Measurements from ENCODE around the gene RTL10. TPM values are rescaled to one million over a fixed set of nuclear protein-coding genes. Genes with fewer than 3 reads are reported as not detected.
A peak's percentile ranks its signal among the peaks of the same experiment; 100 is the strongest.

Gene RTL10
- total and polyA plus RNA-seq, 2 of the 13 experiments (the other 11 are each of a cell fraction or from before 2014, with no cell fraction given): 14.1 to 15.8 TPM

GRCh38 chr22:19892257-19892879 lies 37.7 kb upstream of the RTL10 start (continued):
- TF ChIP-seq SNRNP70 (IDR thresholded peaks at IDR 0.05; ENCODE audit: low read depth, low read length) (no peak), HNF4A (CRISPR knock-in tag; IDR thresholded peaks at IDR 0.05) (peak; percentile 62; the same call in 1 of the 2 replicates), ELF1 (CRISPR knock-in tag; IDR thresholded peaks at IDR 0.05) (peak; percentile 40), ZNF660 (CRISPR knock-in tag; IDR thresholded peaks at IDR 0.05; ENCODE audit: borderline replicate concordance, low read depth) (0 out of 2 replicates have a peak, but pooled peaks have one; percentile 45), ZNF580 (CRISPR knock-in tag; IDR thresholded peaks at IDR 0.05; ENCODE audit: borderline replicate concordance, low read depth) (peak; percentile 96; the same call in 1 of the 2 replicates), SYNCRIP (IDR thresholded peaks at IDR 0.05; ENCODE audit: insufficient read depth, low read depth, low read length) (no peak), BCLAF1 (IDR thresholded peaks at IDR 0.05) (no peak), MXI1 (IDR thresholded peaks at IDR 0.05; ENCODE audit: borderline replicate concordance, low read depth, low read length) (no peak; the same call in 2 of the 3 replicates), DBP (CRISPR knock-in tag; IDR thresholded peaks at IDR 0.05; ENCODE audit: not compliant biosample characterization) (peak; percentile 95), ZBTB7B (CRISPR knock-in tag; IDR thresholded peaks at IDR 0.05) (peak; percentile 94), ZFP36L1 (CRISPR knock-in tag; IDR thresholded peaks at IDR 0.05) (peak; percentile 99), MEIS2 (CRISPR knock-in tag; IDR thresholded peaks at IDR 0.05) (peak; percentile 99), ELF3 (CRISPR knock-in tag; IDR thresholded peaks at IDR 0.05) (peak; percentile 89), CBX5 (CRISPR knock-in tag; IDR thresholded peaks at IDR 0.05; ENCODE audit: borderline replicate concordance) (peak; percentile 32; the same call in 1 of the 2 replicates), HNRNPL (IDR thresholded peaks at IDR 0.05; ENCODE audit: low read depth, low read length) (peak; percentile 89), ZNF558 (CRISPR knock-in tag; IDR thresholded peaks at IDR 0.05; ENCODE audit: borderline replicate concordance) (peak; percentile 99; the same call in 1 of the 2 replicates), FLYWCH1 (CRISPR knock-in tag; IDR thresholded peaks at IDR 0.05) (peak; percentile 96; the same call in 1 of the 2 replicates), NFIC (IDR thresholded peaks at IDR 0.05; ENCODE audit: low read length) (no peak), FOXC1 (CRISPR knock-in tag; IDR thresholded peaks at IDR 0.05; ENCODE audit: borderline replicate concordance) (peak; percentile 97), ZNF546 (CRISPR knock-in tag; conservative IDR thresholded peaks at IDR 0.05) (peak; percentile 91; the same call in 1 of the 2 replicates), ZNF329 (CRISPR knock-in tag; IDR thresholded peaks at IDR 0.05; ENCODE audit: low read depth) (0 out of 2 replicates have a peak, but pooled peaks have one; percentile 71), SRSF1 (optimal IDR thresholded peaks at IDR 0.05; ENCODE audit: low read depth, low read length) (no peak), ZNF225 (CRISPR knock-in tag; IDR thresholded peaks at IDR 0.05) (peak; percentile 92; the same call in 1 of the 2 replicates), JARID2 (CRISPR knock-in tag; IDR thresholded peaks at IDR 0.05; ENCODE audit: insufficient replicate concordance) (peak; percentile 58)

All from HepG2 (cell line).